Measurements from ENCODE around the gene USP24.
A peak's percentile ranks its signal among the peaks of the same experiment; 100 is the strongest.
"Not testable (repeated sequence)": the region's sequence is repeated elsewhere in the genome, so short reads cannot be mapped to it uniquely, and the experiment has no call there.

USP24 gene

GRCh38 chr1:55231745-55232144 is 16.6 kb upstream of the USP24 start:
- no peak for DNase-seq

- peak in 1 of 3 experiments; percentile 50 for DNase-seq
These were observed 15.5 kb upstream of the USP24 start for GRCh38 chr1:55230659-55231058.

GRCh38 chr1:55229726-55230125 is 14.6 kb upstream of the USP24 start:
- not testable (repeated sequence) for DNase-seq

- DNase-seq: no peak
These were observed 10.1 kb upstream of the USP24 start for GRCh38 chr1:55225228-55225627.

GRCh38 chr1:55224729-55225128 is 9.6 kb upstream of the USP24 start:
- no peak for DNase-seq

- no peak for DNase-seq
These were observed 7.0 kb upstream of the USP24 start for GRCh38 chr1:55222152-55222551.

- DNase-seq: no peak
These were observed 2.2 kb upstream of the USP24 start for GRCh38 chr1:55217226-55217986.

- no peak for DNase-seq
These were observed 932 bp upstream of the USP24 start for GRCh38 chr1:55216096-55216495.

- DNase-seq: peak in 2 of 3 experiments; percentile 77 to 88
These were observed 300 bp downstream of the USP24 start for GRCh38 chr1:55214934-55215193.

GRCh38 chr1:55214212-55214933 is 791 bp downstream of the USP24 start:
- DNase-seq: peak; percentile 29 to 78 (median 70)

- DNase-seq: no peak
These were observed 1.3 kb downstream of the USP24 start for GRCh38 chr1:55213885-55214211.

GRCh38 chr1:55213151-55213884 is 1.8 kb downstream of the USP24 start:
- DNase-seq: no peak

GRCh38 chr1:55212349-55213150 is 2.6 kb downstream of the USP24 start:
- peak in 1 of 3 experiments; percentile 29 for DNase-seq

GRCh38 chr1:55211863-55212262 is 3.3 kb downstream of the USP24 start:
- no peak for DNase-seq

GRCh38 chr1:55210990-55211801 is 4.0 kb downstream of the USP24 start:
- DNase-seq: peak in 1 of 3 experiments; percentile 27

- DNase-seq: peak in 1 of 3 experiments; percentile 12
These were observed 5.9 kb downstream of the USP24 start for GRCh38 chr1:55209247-55209646.

- DNase-seq: no peak
These were observed 9.0 kb downstream of the USP24 start for GRCh38 chr1:55206210-55206609.

- DNase-seq: no peak
These were observed 10.2 kb downstream of the USP24 start for GRCh38 chr1:55204997-55205396.

GRCh38 chr1:55203064-55203463 is 12.1 kb downstream of the USP24 start:
- DNase-seq: no peak

- no peak for DNase-seq
These were observed 14.5 kb downstream of the USP24 start for GRCh38 chr1:55200667-55201066.

- not testable (repeated sequence) for DNase-seq
These were observed 15.4 kb downstream of the USP24 start for GRCh38 chr1:55199735-55200134.

GRCh38 chr1:55198044-55198443 is 17.1 kb downstream of the USP24 start:
- no peak for DNase-seq
